Inferior parietal cortex (tissue), 1 donor: ENCODE data around the gene OSBP.
A peak's percentile ranks its signal among the peaks of the same experiment; 100 is the strongest.
"Not testable (repeated sequence)": the region's sequence is repeated elsewhere in the genome, so short reads cannot be mapped to it uniquely, and the experiment has no call there.

Experiments
- DNase-seq: peaks from one replicate; pipeline ENCODE4 v3.0.0-alpha.2; 2016; ENCODE audit errors: extremely low spot score

The OSBP gene

DNA sequence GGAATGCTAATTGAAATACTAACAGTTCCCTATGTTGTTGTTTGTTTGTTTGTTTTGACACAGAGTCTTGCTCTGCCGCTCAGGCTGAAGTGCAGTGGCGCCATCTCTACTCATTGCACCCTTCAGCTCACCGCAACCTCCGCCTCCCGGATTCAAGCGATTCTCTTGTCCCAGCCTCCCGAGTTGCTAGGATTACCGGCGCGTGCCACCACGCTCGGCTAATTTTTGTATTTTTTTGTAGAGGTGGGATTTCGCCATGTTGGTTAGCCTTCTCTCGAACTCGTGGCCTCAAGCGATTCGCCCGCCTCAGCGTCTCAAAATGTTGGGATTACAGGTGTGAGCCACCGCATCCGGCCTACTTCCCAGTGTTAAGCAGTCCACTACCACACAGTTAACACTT lies 62.3 kb downstream of the OSBP start:
- DNase-seq, result no peak

DNA sequence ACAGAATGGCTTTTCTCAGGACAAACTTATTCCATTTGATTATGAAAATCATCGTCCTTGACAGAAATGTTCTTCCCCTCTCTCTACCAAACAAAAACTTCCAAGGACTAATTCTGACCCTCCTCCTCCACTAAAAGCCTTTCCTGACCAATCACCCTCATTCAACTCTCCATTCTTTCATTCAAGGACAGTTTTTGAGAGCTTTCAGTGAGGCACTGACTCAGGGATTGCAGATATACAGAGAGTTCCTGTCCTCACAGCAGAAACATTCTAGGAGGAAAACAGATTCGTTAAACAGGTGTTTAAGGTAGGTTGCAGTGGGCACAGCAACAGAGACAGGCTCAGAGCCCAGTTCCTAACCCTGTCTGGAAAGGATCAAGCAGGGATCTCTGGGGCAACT lies 62.7 kb downstream of the OSBP start:
- DNase-seq, result no peak

DNA sequence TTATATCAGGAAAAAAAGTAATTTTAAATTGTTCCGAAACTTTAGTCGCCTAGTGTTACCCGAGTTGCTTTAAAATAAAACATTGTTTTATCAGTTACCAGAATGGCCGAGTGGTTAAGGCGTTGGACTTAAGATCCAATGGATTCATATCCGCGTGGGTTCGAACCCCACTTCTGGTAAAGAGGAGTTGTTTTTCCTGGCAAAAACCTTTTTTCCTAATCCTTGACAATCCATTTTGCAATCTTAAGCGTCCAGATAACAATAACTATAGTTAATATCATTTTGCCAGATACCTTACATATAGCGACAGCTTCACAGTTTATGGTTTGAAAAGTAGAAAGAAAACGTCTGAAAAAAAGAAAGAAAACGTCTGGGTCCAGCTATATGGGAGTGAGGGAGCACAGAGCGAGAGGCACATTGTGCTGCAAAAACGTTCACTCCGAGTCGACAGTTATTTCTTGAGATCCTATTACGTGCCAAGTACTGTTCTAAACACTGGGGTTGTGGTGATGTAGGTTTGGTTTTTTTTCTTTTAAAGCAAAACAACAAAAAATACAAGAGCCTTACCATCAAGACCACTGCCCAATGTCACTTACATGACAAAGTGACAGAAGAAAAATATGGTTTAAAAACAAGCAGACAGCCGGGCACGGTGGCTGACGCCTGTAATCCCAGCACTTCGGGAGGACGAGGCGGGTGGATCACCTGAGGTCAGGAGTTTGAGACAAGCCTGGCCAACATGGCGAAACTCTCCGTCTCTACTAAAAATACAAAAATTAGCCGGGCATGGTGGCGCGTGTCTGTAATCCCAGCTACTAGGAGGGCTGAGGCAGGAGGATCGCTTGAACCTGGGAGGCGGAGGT lies 63.7 kb downstream of the OSBP start:
- DNase-seq, result peak; percentile 79

GRCh38 chr11:59550842-59551658 lies 64.5 kb downstream of the OSBP start:
- peak; percentile 91 for DNase-seq

GRCh38 chr11:59550368-59550841 lies 65.2 kb downstream of the OSBP start:
- DNase-seq, result peak; percentile 93

GRCh38 chr11:59548309-59548656 lies 67.3 kb downstream of the OSBP start:
- DNase-seq, result no peak

DNA sequence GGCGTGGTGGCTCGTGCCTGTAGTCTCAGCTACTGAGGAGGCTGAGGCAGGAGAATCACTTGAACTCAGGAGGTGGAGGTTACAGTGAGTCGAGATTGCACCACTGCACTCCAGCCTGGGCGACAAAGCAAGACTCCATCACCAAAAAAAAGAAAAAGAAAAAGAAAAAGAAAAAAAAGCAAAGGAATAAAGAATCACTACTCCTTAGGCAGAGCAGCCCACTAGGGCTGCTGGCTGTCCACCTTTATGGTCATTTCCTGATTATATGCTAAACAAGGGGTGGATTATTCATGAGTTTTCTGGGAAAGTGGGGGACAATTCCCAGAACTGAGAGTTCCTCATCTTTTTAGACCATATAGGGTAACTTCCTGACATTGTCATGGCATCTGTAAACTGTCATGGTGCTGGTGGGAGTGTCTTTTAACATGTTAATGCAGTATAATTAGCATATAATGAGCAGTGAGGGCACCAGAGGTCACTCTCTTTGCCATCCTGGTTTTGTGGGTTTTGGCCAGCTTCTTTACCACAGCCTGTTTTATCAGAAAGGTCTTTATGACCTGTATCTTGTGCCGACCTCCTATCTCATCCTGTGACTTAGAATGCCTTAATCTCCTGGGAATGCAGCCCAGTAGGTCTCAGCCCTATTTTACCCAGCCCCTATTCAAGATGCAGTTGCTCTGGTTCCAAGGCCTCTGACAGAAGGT lies 67.8 kb downstream of the OSBP start:
- not testable (repeated sequence) for DNase-seq

- DNase-seq, result no peak
These were observed 70.2 kb downstream of the OSBP start for GRCh38 chr11:59545179-59546020.

- DNase-seq, result no peak
These were observed 70.8 kb downstream of the OSBP start for GRCh38 chr11:59544869-59545178.

DNA sequence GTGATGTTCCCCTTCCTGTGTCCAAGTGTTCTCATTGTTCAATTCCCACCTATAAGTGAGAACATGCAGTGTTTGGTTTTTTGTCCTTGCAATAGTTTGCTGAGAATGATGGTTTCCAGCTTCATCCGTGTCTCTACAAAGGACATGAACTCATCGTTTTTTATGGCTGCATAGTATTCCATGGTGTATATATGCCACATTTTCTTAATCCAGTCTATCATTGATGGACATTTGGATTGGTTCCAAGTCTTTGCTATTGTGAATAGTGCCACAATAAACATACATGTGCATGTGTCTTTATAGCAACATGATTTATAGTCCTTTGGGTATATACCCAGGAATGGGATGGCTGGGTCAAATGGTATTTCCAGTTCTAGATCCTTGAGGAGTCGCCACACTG lies 71.9 kb downstream of the OSBP start:
- not testable (repeated sequence) for DNase-seq

GRCh38 chr11:59542142-59542810 lies 73.3 kb downstream of the OSBP start:
- DNase-seq, result no peak

GRCh38 chr11:59534676-59535075 lies 80.9 kb downstream of the OSBP start:
- DNase-seq, result no peak

DNA sequence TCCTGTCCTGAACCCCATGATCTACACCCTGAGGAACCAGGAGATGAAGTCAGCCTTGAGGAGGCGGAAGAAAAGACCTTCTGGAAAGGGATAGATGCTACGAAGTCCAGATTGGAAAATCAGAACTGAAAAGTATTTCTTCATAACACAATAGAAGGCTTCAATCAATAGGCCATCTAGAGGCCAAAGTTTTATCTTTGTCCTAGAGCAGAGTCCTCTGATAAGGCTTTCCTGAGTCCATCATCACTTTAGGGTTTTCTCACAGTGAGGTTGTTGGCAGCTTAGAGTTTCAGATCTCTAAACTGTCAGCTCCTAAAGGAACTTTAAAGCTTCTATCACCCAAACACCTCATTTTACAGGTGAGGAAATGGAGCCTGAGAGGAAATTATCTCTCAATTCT lies 83.0 kb downstream of the OSBP start:
- no peak for DNase-seq

- DNase-seq, result no peak
These were observed 86.9 kb downstream of the OSBP start for GRCh38 chr11:59528711-59529110.
